ENCODE data around the gene DLG2. TPM values are rescaled to one million over a fixed set of nuclear protein-coding genes. Genes with fewer than 3 reads are reported as not detected.
"Not testable (repeated sequence)": the region's sequence is repeated elsewhere in the genome, so short reads cannot be mapped to it uniquely, and the experiment has no call there.

Gene DLG2
- total RNA-seq, 4 donors from 2014 or later, result 6.5 to 14.6 (median 7.2) TPM

DNA sequence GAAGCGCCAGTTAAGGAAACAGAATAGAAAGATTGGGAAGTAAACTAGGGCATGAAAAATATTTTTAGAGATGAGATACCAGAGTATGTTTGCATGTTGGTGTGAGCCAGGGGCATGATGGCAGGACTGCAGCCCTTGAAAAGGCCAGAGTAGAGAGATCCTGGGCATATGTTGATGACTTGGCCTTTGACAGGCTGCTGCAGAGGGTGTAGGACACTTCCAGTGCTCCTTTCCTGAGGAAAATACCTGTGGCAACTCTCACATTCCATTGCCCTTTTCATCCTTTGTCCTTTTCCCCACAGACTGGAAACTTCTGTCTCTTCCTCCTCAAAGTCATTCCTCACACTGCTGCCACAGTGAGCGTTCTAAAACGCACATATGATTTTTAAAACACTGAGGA lies 2190.3 kb downstream of the DLG2 start:
- H3K27ac ChIP-seq, result no peak overlapping the region
- 88 to 90% methylated on average over 3 of the region's 3 CpGs for WGBS, 2 donors
- H3K27me3 ChIP-seq, result no peaks in the 10 kb centered on the region
- no peak overlapping the region for H3K4me3 ChIP-seq
- no peaks in the 10 kb centered on the region for H3K9me3 ChIP-seq
- no peak for TF ChIP-seq POLR2A (IDR thresholded peaks at IDR 0.05)
- TF ChIP-seq, protein P1, sequence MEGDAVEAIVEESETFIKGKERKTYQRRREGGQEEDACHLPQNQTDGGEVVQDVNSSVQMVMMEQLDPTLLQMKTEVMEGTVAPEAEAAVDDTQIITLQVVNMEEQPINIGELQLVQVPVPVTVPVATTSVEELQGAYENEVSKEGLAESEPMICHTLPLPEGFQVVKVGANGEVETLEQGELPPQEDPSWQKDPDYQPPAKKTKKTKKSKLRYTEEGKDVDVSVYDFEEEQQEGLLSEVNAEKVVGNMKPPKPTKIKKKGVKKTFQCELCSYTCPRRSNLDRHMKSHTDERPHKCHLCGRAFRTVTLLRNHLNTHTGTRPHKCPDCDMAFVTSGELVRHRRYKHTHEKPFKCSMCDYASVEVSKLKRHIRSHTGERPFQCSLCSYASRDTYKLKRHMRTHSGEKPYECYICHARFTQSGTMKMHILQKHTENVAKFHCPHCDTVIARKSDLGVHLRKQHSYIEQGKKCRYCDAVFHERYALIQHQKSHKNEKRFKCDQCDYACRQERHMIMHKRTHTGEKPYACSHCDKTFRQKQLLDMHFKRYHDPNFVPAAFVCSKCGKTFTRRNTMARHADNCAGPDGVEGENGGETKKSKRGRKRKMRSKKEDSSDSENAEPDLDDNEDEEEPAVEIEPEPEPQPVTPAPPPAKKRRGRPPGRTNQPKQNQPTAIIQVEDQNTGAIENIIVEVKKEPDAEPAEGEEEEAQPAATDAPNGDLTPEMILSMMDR (IDR thresholded peaks at IDR 0.05), result no peak
- no peak for TF ChIP-seq EP300 (IDR thresholded peaks at IDR 0.05)
- no peak for DNase-seq (ENCODE audit: low spot score in 2 of 2)
- H3K4me1 ChIP-seq, result no peaks in the 10 kb centered on the region
- H3K36me3 ChIP-seq, result no peaks in the 10 kb centered on the region

DNA sequence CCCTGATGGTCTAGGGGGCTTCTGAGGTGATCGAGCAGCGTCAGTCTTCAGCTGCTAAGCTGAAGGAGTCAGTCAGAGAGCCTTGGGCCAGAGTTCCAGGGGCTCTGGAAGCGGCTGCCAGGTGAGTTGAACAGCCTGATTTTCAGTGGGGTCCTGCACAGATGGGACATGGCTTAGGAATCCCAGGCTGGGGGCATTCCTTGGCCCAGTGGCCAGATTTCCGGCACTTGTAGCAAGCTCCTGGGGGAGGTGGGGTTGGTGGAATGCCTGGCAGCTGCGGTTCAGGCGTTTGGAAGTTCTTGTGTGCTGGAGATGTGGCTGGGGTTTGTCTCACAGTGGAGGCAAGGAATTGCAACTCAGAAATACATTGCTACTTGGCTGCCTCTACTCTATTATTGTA lies 2192.3 kb downstream of the DLG2 start:
- H3K4me1 ChIP-seq; H3K4me3 ChIP-seq; H3K36me3 ChIP-seq; H3K27ac ChIP-seq; H3K27me3 ChIP-seq; H3K9me3 ChIP-seq; DNase-seq (ENCODE audit: low spot score in 2 of 2): not testable (repeated sequence)
- 62 to 72% methylated on average over 4 to 6 of the region's 6 CpGs for WGBS, 2 donors

DNA sequence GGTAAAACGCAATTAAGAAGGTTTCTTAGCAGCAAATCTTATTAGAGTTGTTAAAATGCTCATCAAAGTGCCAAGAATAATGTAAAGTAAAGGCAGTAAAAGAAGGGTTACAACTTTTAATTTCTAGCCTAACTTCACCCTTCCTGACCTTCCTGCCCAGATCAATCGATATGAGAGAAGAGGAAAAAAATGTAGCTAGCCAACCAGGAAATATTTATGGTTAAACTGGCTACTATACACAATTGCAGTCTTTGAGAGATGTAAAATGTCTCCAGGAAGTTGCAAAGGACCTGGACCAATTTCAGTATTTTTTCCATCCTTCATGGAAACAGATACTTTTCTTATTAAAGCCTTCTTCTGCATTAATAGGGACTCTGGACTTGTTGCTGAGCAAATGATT lies 2199.2 kb downstream of the DLG2 start:
- 44 to 50% methylated on average over 2 of the region's 2 CpGs for WGBS, 2 donors
- no peaks in the 10 kb centered on the region for H3K27me3 ChIP-seq
- no peak for DNase-seq (ENCODE audit: low spot score in 2 of 2)
- peaks cover 0 to 3% (median 0%) of the 10 kb centered on the region in 4 donors for H3K9me3 ChIP-seq
- no peaks in the 10 kb centered on the region for H3K4me1 ChIP-seq
- H3K36me3 ChIP-seq, result no peaks in the 10 kb centered on the region
- no peak overlapping the region for H3K4me3 ChIP-seq
- no peak for TF ChIP-seq POLR2A (IDR thresholded peaks at IDR 0.05)
- TF ChIP-seq, protein P1 (IDR thresholded peaks at IDR 0.05), result no peak
- TF ChIP-seq EP300 (IDR thresholded peaks at IDR 0.05), result no peak
- H3K27ac ChIP-seq, result no peak overlapping the region

DNA sequence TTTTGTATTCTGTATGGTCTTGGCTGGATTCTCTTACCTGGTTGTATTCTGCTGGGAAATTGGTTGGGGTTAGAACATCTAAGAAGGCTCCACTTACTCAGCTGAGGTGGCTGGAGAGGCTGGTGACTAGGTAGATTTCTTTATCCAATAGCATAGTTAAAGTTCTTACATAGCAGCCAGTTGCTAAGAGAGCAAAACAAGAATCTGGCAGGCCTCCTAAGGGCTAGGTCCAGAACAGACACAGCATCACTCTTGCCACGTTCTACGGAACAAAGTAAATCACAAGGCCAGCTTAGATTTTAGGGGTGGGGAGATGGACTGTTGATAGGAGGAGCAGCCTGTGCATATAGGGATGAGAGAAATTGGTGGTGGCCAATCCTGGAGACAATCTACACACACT lies 2199.6 kb downstream of the DLG2 start:
- no peak for TF ChIP-seq POLR2A (IDR thresholded peaks at IDR 0.05)
- TF ChIP-seq, protein P1 (IDR thresholded peaks at IDR 0.05), result no peak
- no peak for TF ChIP-seq EP300 (IDR thresholded peaks at IDR 0.05)
- Histone ChIP-seq H3K27ac (no peak overlapping the region), H3K4me1 (no peaks in the 10 kb centered on the region), H3K9me3 (peaks cover 0 to 8% (median 0%) of the 10 kb centered on the region in 4 donors), H3K4me3 (no peak overlapping the region), H3K27me3 (no peaks in the 10 kb centered on the region), H3K36me3 (no peaks in the 10 kb centered on the region)
- 68 to 80% methylated on average over 2 of the region's 2 CpGs for WGBS, 2 donors
- no peak for DNase-seq (ENCODE audit: low spot score in 2 of 2)

DNA sequence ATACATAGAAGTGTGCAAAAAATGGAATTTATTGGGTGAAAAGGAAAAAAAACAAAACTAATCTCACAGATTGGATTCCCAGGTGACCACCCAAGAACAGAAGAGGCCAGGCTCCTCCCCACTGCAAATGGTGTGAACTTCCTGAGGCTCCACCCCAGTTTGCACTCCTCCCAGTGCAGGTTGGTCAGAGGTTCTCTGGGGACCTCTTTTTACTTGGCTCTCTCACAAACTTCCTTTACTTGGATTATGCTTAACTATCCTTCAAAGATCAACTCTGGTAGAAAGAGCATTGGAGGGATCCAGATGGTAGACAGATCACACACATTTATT lies 2202.0 kb downstream of the DLG2 start:
- H3K36me3 ChIP-seq, result peaks cover 0 to 6% (median 0%) of the 10 kb centered on the region in 3 donors
- no peak for TF ChIP-seq EP300 (IDR thresholded peaks at IDR 0.05)
- no peak for TF ChIP-seq POLR2A (IDR thresholded peaks at IDR 0.05)
- TF ChIP-seq, protein P1 (IDR thresholded peaks at IDR 0.05), result no peak
- peaks cover 0 to 17% (median 0%) of the 10 kb centered on the region in 4 donors for H3K9me3 ChIP-seq
- no peaks in the 10 kb centered on the region for H3K4me1 ChIP-seq
- H3K4me3 ChIP-seq, result no peak overlapping the region
- no peak overlapping the region for H3K27ac ChIP-seq
- no peak for DNase-seq (ENCODE audit: low spot score in 2 of 2)
- no peaks in the 10 kb centered on the region for H3K27me3 ChIP-seq

All from tibial nerve (tissue), 4 donors.